HG03460 (cell line): ENCODE measurements around the gene TEN1.

ENCODE experiments used
- ATAC-seq: cut with Tn5 transposase; IDR thresholded peaks from one replicate; pipeline ENCODE4 v1.9.1; 2021; ENCODE audit not compliant: unreplicated experiment

The TEN1 gene

GRCh38 chr17:75976175-75976848 lies 2.7 kb upstream of the TEN1 start:
- no peak for ATAC-seq

DNA sequence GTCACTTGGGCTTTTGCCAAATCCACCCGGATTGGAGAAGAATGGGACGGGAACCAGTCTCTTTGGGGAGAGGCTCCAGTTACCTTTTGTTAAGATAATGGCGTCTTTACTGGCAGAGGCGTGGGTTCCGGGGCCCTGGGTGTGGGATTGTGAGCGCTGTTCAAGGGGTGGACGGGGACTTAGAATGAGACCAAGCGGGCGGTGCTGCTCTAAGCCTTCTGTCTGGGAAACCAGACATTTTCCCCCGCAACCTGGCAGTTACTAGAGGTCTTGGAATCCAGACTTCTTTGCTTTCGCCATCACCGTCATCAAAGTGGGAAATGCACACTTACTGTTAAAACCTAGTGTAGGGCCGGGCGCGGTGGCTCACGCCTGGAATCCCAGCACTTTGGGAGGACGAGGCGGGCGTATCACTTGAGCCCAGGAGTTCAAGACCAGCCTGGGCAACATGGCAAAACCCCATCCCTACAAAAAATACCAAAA lies 706 bp downstream of the TEN1 start:
- peak; percentile 18 for ATAC-seq

GRCh38 chr17:75980188-75981018 lies 1.4 kb downstream of the TEN1 start:
- ATAC-seq = no peak

DNA sequence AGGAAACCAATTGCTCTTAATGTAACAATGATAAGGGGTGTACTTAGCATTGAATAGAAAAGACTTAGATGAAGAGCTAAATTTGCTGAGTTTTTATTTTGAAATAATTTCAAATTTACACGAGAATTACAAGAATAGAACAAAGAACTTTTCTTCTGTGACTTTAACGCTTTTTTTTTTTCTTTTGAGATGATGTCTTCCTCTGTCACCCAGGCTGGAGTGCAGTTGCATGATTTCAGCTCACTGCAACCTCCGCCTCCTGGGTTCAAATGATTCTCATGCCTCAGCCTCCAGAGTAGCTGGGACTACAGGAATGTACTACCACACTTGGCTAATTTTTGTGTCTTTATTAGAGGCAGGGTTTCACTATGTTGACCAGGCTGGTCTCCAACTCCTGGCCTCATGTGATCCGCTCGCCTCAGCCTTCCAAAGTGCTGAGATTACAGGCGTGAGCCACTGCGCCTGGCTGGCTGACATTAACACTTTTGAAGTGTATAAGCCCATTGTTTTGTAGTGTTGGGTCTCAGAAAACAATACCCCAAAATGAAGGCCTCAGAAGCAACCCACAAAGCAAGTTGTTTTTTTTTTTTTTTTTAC lies 2.1 kb downstream of the TEN1 start:
- no peak for ATAC-seq

DNA sequence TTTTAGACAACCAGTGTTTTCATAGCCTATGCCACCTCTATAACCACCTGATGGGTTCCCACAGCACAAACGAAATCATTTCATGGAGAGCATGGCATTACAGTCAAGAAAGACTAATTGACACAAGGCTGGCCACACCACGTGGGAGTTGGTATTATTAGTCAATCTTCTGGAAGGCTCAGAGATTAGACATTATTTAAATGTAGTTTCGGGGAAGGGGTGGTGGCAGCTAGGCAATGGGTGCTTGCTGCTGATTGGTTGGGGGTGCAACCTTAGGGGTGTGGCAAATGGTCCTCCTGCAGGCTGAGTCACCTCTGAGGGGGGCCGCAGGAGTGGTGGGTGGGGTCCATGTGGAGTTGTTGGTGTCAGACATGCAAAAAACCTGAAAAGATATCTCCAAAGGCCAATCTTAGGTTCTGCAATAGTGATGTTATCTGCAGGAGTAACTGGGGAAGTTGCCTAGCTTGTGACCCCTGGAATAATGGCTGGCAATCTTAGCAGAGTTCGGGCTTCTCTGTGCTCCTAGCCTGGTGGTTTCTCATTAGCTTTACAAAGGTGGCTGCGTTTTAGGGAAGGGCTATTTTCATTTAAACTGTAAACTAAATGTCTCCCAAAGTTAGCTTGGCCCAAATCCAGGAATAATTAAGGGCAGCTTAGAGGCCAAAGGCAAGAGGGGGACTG lies 4.6 kb downstream of the TEN1 start:
- no peak for ATAC-seq

- no peak for ATAC-seq
Measured at GRCh38 chr17:75985986-75986385, 6.9 kb downstream of the TEN1 start.

DNA sequence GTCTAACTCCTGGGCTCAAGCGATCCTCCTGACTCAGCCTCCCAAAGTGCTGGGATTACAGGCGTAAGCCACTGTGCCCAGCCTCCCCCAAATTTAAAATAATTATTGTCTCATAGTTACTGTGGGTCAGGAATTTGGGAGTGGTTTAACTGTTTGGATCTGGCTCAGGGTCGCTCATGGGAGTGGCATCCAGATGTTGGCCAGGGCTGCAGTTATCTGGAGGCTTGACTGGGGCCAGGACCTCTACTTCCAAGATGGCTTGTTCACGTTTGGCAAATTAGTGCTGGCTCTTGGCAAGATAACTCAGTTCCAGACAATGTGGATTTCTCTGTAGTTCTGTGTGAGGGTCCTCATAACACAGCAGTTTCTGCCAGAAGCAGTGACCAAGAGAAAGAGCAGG lies 8.0 kb downstream of the TEN1 start:
- no peak for ATAC-seq

DNA sequence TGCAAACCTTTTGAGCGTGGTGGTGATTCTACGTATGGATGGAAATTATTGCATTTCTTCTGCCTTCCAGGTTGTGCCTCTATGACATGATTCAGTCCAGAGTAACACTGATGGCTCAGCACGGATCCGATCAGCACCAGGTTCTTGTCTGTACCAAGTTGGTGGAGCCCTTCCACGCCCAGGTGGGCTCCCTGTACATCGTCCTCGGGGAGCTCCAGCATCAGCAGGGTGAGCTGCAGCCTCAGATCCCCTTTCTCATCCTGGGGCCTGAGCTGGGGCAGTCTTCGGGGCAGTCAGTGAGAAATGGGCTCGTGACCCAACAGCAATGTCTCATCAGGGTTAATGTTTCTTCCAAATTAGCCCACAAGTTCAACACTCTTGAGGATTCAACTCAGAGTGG lies 12.4 kb downstream of the TEN1 start:
- no peak for ATAC-seq

DNA sequence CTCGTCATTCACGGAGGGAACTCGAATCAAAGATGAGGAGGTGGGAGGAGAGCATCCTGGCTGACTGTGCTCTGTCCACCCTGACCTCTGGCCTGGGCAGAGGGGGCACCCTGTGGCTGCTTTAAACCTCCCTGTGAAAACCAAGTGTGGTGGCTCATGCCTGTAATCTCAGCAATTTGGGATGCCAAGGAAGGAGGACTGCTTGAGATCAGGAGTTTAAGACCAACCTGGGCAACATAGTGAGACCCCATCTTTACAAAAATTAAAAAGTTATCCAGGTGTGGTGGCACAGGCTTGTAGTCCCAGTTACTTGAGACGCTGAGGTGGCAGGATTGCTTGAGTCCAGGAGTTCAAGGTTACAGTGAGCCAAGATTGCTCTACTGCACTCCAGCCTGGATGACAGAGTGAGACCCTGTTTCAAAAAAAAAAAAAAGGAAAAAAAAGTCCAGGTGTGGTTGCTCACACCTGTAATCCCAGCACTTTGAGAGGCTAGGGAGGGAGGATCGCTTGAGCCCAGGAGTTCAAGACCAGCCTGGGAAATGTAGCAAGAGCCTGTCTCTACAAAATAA lies 15.8 kb downstream of the TEN1 start:
- no peak for ATAC-seq

GRCh38 chr17:75995385-75995925 lies 16.4 kb downstream of the TEN1 start:
- no peak for ATAC-seq

- ATAC-seq = no peak
Measured at GRCh38 chr17:75996665-75997590, 17.9 kb downstream of the TEN1 start.

GRCh38 chr17:75998327-75998795 lies 19.3 kb downstream of the TEN1 start:
- no peak for ATAC-seq

DNA sequence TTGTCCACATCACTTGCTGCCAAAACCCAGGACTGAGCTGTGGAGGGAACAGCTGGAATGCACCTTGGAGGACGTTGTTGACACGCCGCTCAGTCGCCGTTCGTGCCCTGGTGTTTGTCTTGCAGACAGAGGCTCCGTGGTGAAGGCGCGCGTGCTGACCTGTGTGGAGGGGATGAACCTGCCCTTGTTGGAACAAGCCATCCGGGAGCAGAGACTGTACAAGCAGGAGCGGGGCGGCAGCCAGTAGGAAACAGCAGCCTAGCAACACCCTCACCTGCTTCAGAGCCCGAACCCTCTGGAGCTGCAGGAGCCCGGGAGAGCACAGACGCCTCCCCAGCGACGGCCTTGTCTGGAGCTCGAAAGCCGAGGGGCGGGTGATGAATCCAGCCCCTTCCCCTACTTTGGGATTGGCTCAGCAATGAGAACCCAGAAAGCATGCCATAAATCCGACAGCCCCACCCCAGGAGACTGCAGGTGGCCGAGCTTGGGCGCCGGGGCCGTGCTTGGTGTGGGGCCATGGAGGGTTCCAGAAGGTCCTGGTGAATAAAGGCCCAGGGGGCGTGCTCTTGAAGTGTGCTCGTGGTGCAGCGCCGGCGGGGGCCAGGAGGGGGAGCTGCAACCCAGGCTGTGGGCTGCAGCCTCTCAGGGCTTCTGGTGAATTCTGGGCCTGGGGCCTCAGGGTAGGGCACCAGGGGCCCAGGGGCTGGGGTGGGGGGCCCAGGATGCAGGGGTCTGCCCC lies 21.1 kb downstream of the TEN1 start:
- ATAC-seq = no peak

DNA sequence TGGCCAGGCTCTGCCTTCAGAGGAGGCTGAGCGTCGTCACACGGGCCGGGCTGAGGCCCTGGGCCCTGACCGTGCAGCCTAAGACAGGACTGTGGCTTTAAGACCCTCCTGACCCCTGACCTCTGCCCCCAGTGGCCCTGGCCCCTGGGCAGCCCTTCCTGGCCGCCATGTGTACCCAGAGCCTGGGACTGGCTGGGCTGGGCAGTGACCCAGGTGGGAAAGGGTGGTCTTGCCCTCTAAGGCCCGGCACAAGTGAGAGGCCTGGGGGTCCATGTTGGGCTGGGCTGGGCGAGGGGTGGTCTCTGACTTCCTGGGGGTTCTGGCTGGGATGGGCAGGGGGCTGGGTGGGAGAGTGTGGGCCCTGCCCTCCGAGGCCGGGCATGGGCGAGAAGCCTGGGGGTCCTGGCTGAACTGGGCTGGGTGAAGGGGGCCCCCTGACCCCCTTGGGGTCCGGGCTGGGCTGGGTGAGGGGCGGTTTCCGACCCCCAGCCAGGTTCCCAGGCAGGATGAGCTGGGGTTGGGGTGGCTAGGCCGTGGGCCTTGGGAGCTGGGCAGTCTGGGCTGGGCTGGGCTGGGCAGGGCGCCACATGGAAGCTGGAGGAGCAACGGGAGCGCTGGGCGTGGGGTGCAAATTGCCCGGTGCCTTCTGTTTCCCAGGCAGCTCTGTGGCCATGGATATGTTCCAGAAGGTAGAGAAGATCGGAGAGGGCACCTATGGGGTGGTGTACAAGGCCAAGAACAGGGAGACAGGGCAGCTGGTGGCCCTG lies 21.9 kb downstream of the TEN1 start, which contains the start of gene CDK3:
Gene CDK3, plus strand, starts transcription at position 101 of the 767 bp plus-strand sequence. Its CDS starts 571 bp downstream, at position 672.
- ATAC-seq = no peak

DNA sequence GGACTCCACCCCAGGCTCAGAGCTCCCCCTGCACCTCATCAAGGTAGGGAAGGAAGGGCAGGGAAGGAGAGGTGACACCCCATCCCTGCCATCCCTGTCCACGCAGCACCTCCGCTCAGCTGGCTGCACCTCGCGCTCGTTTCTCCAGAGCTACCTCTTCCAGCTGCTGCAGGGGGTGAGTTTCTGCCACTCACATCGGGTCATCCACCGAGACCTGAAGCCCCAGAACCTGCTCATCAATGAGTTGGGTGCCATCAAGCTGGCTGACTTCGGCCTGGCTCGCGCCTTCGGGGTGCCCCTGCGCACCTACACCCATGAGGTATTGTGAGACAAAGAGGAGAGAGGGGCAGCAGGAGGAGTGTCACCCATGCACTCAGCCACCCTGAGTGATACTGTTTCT lies 23.1 kb downstream of the TEN1 start:
- ATAC-seq = no peak

DNA sequence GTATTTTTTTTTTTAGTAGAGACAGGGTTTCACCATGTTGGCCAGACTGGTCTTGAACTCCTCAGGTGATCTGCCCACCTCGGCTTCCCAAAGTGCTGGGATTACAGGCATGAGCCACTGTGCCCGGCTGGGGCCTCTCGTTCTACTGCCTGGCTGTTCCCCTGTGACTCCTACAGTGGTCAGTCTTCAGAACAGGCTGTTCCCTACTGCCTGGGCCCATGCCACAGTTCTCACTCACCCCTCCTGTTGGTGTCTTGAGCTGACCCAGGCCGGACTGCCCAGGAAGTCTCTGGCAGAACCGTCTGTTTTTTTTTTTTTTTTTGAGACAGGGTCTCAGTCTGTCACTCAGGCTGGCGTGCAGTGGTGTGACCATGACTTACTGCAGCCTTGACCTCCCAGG lies 24.9 kb downstream of the TEN1 start:
- ATAC-seq = no peak

DNA sequence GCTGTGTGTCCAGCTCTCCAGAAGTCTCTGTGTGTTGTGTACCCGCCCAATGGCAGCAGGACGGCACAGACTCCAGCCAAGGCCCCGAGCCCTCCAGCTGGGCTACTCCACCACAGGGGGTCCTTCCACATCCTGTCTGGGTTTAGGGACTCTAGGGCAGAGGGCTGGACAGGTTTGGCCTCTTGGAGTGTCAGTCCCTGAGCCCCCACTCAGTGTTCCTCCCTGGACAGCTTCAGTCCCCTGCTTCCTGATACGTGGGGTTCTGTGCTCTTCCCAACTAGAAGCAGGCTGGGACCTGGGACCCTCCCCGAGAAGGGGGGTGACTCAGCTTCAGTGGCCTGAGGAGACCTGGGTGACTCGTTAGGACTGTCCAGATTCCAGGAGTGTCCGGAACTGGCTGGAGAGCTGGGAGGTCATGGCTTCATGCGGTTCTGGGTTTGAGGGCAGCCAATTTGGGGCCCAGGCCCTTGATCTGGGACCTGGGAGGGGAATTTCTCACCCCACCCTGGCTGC lies 25.8 kb downstream of the TEN1 start:
- ATAC-seq = no peak
